NT2/D1 (cell line): ENCODE results near the gene FRMPD1.

Source experiments
- DNase-seq: peaks from one replicate; pipeline ENCODE4 v3.0.0-alpha.2; 2011; ENCODE audit warnings: low read depth, low spot score
- H3K27me3 ChIP-seq: 2 replicates; pipeline ENCODE4 v1.6.0; 2011; ENCODE audit warnings: mild to moderate bottlenecking; ENCODE audit not compliant: insufficient read length, insufficient read depth
- H3K36me3 ChIP-seq: 2 replicates; pipeline ENCODE4 v1.6.1; 2011; ENCODE audit warnings: mild to moderate bottlenecking, low read length, mixed read lengths; ENCODE audit not compliant: insufficient read depth, insufficient read length
- H3K4me1 ChIP-seq: 2 replicates; pipeline ENCODE4 v1.5.1; 2011; ENCODE audit not compliant: insufficient read depth, insufficient read length
- H3K4me3 ChIP-seq: 2 replicates; pipeline ENCODE4 v1.5.1; 2011; ENCODE audit warnings: low read depth; ENCODE audit not compliant: insufficient read length
- H3K9ac ChIP-seq: 2 replicates; pipeline ENCODE4 v1.6.0; 2011; ENCODE audit warnings: low read depth; ENCODE audit not compliant: insufficient read length
- H3K9me3 ChIP-seq: 2 replicates; pipeline ENCODE4 v1.5.1; 2011; ENCODE audit warnings: mild to moderate bottlenecking, low read length; ENCODE audit not compliant: insufficient read depth
- SUZ12 ChIP-seq: IDR thresholded peaks from 2 replicates; pipeline ENCODE4 v1.6.1; 2011; ENCODE audit not compliant: insufficient read length, insufficient read depth; ENCODE audit errors: extremely low read depth
- YY1 ChIP-seq: IDR thresholded peaks from 2 replicates; pipeline ENCODE4 v1.6.1; 2011; ENCODE audit not compliant: insufficient read length, insufficient read depth
- ZNF274 ChIP-seq: IDR thresholded peaks from 2 replicates; pipeline ENCODE4 v1.6.1; 2011; ENCODE audit warnings: mild to moderate bottlenecking, low read depth, low read length

The FRMPD1 gene

DNA sequence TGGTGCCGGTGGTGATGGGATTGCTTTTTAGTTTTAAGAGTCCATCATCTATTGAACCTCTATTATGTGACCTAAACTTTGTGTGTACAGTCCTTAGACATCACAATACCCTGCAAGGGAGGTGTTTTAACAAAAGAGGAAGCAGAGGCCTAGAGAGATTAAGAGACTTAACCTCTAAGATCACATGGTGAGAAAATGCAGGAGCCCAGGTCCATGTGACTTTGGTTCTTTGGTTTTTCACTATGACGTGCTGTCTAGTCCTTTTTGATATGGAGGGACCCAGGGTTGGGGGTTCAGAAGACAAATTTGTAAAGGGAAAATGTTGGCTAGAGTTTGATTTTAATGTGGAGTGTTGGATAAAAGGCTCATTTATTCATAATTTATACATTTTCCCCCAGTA lies 68.8 kb downstream of the FRMPD1 start:
- Histone ChIP-seq H3K9ac (no peak overlapping the region), H3K4me3 (no peak overlapping the region), H3K36me3 (no peaks in the 10 kb centered on the region), H3K9me3 (no peaks in the 10 kb centered on the region), H3K27me3 (no peaks in the 10 kb centered on the region), H3K4me1 (no peaks in the 10 kb centered on the region)
- DNase-seq, result no peak
- TF ChIP-seq SUZ12 (no peak), YY1 (no peak), ZNF274 (no peak)

- H3K4me3 ChIP-seq, result no peak overlapping the region
- H3K27me3 ChIP-seq, result no peaks in the 10 kb centered on the region
- no peaks in the 10 kb centered on the region for H3K36me3 ChIP-seq
Observed at GRCh38 chr9:37727013-37727412, 76.3 kb downstream of the FRMPD1 start.

GRCh38 chr9:37729499-37729898 lies 78.7 kb downstream of the FRMPD1 start:
- Histone ChIP-seq H3K4me3 (no peak overlapping the region), H3K27me3 (no peaks in the 10 kb centered on the region), H3K9me3 (no peaks in the 10 kb centered on the region), H3K9ac (no peak overlapping the region), H3K36me3 (no peaks in the 10 kb centered on the region), H3K4me1 (no peaks in the 10 kb centered on the region)
- TF ChIP-seq YY1, result no peak
- no peak for TF ChIP-seq ZNF274
- no peak for TF ChIP-seq SUZ12
- no peak for DNase-seq

More at GRCh38 chr9:37727013-37727412, 76.3 kb downstream of the FRMPD1 start:
- no peaks in the 10 kb centered on the region for H3K4me1 ChIP-seq
- no peak for DNase-seq
- no peaks in the 10 kb centered on the region for H3K9me3 ChIP-seq
- no peak for TF ChIP-seq YY1
- no peak for TF ChIP-seq ZNF274
- TF ChIP-seq SUZ12, result no peak
- no peak overlapping the region for H3K9ac ChIP-seq

DNA sequence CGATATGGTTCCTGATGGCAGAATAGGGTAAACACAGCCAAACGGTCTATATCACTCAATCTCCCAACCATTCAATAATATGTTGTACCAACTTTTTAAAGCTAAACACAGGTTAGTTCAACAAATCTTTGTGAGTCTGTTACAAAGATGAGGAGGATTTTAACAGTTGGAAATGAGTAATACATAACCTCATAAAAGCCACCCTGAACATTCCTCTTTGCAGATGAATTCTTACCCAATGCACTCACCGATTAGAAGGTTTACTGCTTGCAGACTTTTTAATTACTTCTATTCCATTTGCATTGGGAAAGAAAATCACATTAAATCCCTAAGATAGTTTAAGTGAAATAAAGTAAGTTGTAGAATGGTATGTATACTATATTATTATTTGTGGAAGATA lies 79.5 kb downstream of the FRMPD1 start:
- Histone ChIP-seq H3K4me1 (no peaks in the 10 kb centered on the region), H3K36me3 (no peaks in the 10 kb centered on the region), H3K9me3 (no peaks in the 10 kb centered on the region), H3K4me3 (no peak overlapping the region), H3K9ac (no peak overlapping the region), H3K27me3 (no peaks in the 10 kb centered on the region)
- DNase-seq, result no peak
- no peak for TF ChIP-seq YY1
- TF ChIP-seq SUZ12, result no peak
- TF ChIP-seq ZNF274, result no peak

DNA sequence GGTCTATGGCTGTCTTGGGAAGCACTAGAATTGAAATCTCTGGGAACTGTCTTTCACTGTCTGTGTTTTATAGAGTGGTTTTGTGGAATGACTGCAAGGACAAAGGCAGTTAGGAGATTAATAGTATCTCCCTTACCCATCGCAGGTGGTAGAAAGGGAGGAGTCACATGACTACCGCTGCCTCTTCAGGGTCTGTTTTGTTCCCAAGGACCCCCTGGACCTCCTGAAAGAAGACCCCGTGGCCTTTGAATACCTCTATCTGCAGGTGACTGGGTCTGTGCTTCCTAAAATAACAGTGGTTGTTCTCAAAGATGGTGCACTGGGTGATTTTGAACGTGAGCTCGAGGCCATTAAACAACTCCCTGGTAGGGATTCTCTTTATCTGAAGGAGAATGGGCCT lies 80.1 kb downstream of the FRMPD1 start:
- H3K4me3 ChIP-seq, result no peak overlapping the region
- no peaks in the 10 kb centered on the region for H3K36me3 ChIP-seq
- H3K27me3 ChIP-seq, result no peaks in the 10 kb centered on the region
- no peak overlapping the region for H3K9ac ChIP-seq
- H3K9me3 ChIP-seq, result no peaks in the 10 kb centered on the region
- no peaks in the 10 kb centered on the region for H3K4me1 ChIP-seq
- DNase-seq, result no peak
- TF ChIP-seq ZNF274 (no peak), SUZ12 (no peak), YY1 (no peak)

DNA sequence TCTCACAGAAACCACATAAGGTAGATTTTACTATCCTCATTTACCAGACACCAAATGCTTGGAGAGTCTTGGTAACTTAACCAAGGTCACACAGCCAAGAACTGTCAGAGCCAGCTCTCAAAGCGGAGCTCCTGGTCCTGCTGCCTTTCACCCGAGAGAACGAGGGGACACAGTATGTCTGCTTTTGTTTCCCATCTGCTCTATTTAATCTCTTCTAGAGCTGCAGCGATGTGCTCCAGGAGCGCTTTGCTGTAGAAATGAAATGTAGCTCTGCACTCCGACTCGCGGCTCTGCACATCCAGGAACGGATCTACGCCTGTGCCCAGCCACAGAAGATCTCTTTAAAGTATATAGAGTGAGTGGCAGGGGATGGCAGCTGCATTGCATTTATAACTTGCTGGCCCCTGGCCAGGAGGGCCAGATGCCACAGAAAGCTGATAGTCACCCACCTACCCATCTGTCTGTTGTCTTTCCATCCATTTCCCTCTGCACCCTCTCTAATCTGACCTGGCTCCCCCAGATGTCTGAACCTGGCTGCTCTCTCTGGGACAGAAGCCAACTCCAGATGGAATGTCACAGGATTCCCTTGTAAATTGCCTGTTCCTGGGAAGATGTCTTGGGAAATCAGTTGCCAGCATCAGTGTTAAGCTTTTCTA lies 81.5 kb downstream of the FRMPD1 start:
- no peaks in the 10 kb centered on the region for H3K27me3 ChIP-seq
- TF ChIP-seq YY1 (no peak), SUZ12 (no peak), ZNF274 (no peak)
- H3K36me3 ChIP-seq, result no peaks in the 10 kb centered on the region
- H3K9ac ChIP-seq, result no peak overlapping the region
- DNase-seq, result no peak
- H3K4me3 ChIP-seq, result no peak overlapping the region
- H3K4me1 ChIP-seq, result no peaks in the 10 kb centered on the region
- no peaks in the 10 kb centered on the region for H3K9me3 ChIP-seq

DNA sequence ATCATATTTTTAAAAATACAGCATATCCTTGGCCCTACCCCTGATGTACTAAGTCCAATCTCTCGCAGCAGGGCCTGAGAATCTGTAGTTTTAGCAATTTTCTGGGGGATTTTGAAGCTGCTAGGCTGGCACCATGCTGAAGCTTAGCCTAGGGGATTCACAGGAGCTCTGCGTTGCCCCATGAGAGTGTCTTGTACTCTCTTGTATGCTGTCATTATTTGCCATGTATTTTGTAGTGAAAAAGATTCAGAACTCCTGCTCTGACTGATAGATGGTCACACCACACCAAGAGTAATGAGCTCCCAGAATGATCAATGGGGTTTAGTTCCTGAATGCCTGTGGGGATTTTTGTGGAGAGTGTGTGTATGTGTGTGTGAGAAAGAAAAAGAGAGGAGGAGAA lies 82.2 kb downstream of the FRMPD1 start:
- DNase-seq, result no peak
- H3K9ac ChIP-seq, result no peak overlapping the region

More for the DNA sequence above, 82.2 kb downstream of the FRMPD1 start:
- no peaks in the 10 kb centered on the region for H3K4me1 ChIP-seq
- H3K36me3 ChIP-seq, result no peaks in the 10 kb centered on the region
- no peaks in the 10 kb centered on the region for H3K27me3 ChIP-seq
- no peaks in the 10 kb centered on the region for H3K9me3 ChIP-seq
- H3K4me3 ChIP-seq, result no peak overlapping the region
- TF ChIP-seq ZNF274 (no peak), SUZ12 (no peak), YY1 (no peak)
